ENCODE data around the gene ARHGAP42. TPM values are rescaled to one million over a fixed set of nuclear protein-coding genes. Genes with fewer than 3 reads are reported as not detected.

Gene ARHGAP42
- total RNA-seq, 1 donor from 2014 or later = 33.2 TPM

- TF ChIP-seq EZH2 (IDR thresholded peaks at IDR 0.05; ENCODE audit: insufficient read depth, low read length) (no peak), CTCF (IDR thresholded peaks at IDR 0.05; ENCODE audit: insufficient read depth, low read depth, low read length) (no peak)
- H3K36me3 Mint-ChIP-seq (ENCODE audit: low read depth, unreplicated experiment) = peaks cover 7% of the 10 kb centered on the region
These were observed 291.9 kb downstream of the ARHGAP42 start for GRCh38 chr11:100978939-100979338.

GRCh38 chr11:100980156-100980555 lies 293.1 kb downstream of the ARHGAP42 start:
- peaks cover 8% of the 10 kb centered on the region for H3K36me3 ChIP-seq (ENCODE audit: insufficient read depth, low read length)

More at GRCh38 chr11:100978939-100979338, 291.9 kb downstream of the ARHGAP42 start:
- DNase-seq (ENCODE audit: low read depth) (no peak), FAIRE-seq (no peak)
- Histone ChIP-seq H3K27me3 (ENCODE audit: insufficient read depth, low read length) (no peaks in the 10 kb centered on the region), H3K4me1 (ENCODE audit: insufficient read depth, low read length) (no peaks in the 10 kb centered on the region), H3K4me2 (ENCODE audit: low read length) (no peak overlapping the region), H3K27ac (ENCODE audit: low read depth, low read length) (no peak overlapping the region), H2AFZ (ENCODE audit: low read depth, low read length) (no peak overlapping the region), H3K4me3 (ENCODE audit: insufficient read depth, low read depth, low read length) (no peak overlapping the region), H3K9me3 (ENCODE audit: insufficient read depth, low read depth, low read length) (no peaks in the 10 kb centered on the region), H3K36me3 (ENCODE audit: insufficient read depth, low read length) (peaks cover 11% of the 10 kb centered on the region), H4K20me1 (ENCODE audit: insufficient read depth, low read length) (no peaks in the 10 kb centered on the region), H3K79me2 (ENCODE audit: insufficient read depth, low read length) (no peaks in the 10 kb centered on the region), H3K9ac (ENCODE audit: low read length) (no peak overlapping the region)
- no peak overlapping the region for H3K4me3 Mint-ChIP-seq (ENCODE audit: unreplicated experiment)
- no peaks in the 10 kb centered on the region for H3K4me1 Mint-ChIP-seq (ENCODE audit: low read depth, unreplicated experiment)
- no peaks in the 10 kb centered on the region for H3K9me3 Mint-ChIP-seq (ENCODE audit: unreplicated experiment)
- H3K27ac Mint-ChIP-seq (ENCODE audit: unreplicated experiment) = no peak overlapping the region
- no peaks in the 10 kb centered on the region for H3K27me3 Mint-ChIP-seq (ENCODE audit: low read depth, unreplicated experiment)

More at GRCh38 chr11:100980156-100980555, 293.1 kb downstream of the ARHGAP42 start:
- Mint-ChIP-seq H3K4me3 (ENCODE audit: unreplicated experiment) (no peak overlapping the region), H3K9me3 (ENCODE audit: unreplicated experiment) (no peaks in the 10 kb centered on the region), H3K4me1 (ENCODE audit: low read depth, unreplicated experiment) (no peaks in the 10 kb centered on the region), H3K27ac (ENCODE audit: unreplicated experiment) (no peak overlapping the region), H3K27me3 (ENCODE audit: low read depth, unreplicated experiment) (no peaks in the 10 kb centered on the region), H3K36me3 (ENCODE audit: low read depth, unreplicated experiment) (peaks cover 7% of the 10 kb centered on the region)
- no peak overlapping the region for H3K27ac ChIP-seq (ENCODE audit: low read depth, low read length)
- no peaks in the 10 kb centered on the region for H4K20me1 ChIP-seq (ENCODE audit: insufficient read depth, low read length)
- H3K4me1 ChIP-seq (ENCODE audit: insufficient read depth, low read length) = no peaks in the 10 kb centered on the region
- no peak for FAIRE-seq
- no peaks in the 10 kb centered on the region for H3K9me3 ChIP-seq (ENCODE audit: insufficient read depth, low read depth, low read length)
- TF ChIP-seq EZH2 (IDR thresholded peaks at IDR 0.05; ENCODE audit: insufficient read depth, low read length) (no peak), CTCF (IDR thresholded peaks at IDR 0.05; ENCODE audit: insufficient read depth, low read depth, low read length) (peak; percentile 39)
- no peak for DNase-seq (ENCODE audit: low read depth)
- no peaks in the 10 kb centered on the region for H3K79me2 ChIP-seq (ENCODE audit: insufficient read depth, low read length)
- H3K4me2 ChIP-seq (ENCODE audit: low read length) = no peak overlapping the region
- no peak overlapping the region for H2AFZ ChIP-seq (ENCODE audit: low read depth, low read length)
- no peak overlapping the region for H3K9ac ChIP-seq (ENCODE audit: low read length)
- H3K4me3 ChIP-seq (ENCODE audit: insufficient read depth, low read depth, low read length) = no peak overlapping the region
- no peaks in the 10 kb centered on the region for H3K27me3 ChIP-seq (ENCODE audit: insufficient read depth, low read length)
